Activated CD8-positive, alpha-beta T cell treated with anti-CD3 and anti-CD28 coated beads for 36 hours (primary cell): ENCODE data around the gene TMEM239. TPM values are rescaled to one million over a fixed set of nuclear protein-coding genes. Genes with fewer than 3 reads are reported as not detected.
"Not testable (repeated sequence)": the region's sequence is repeated elsewhere in the genome, so short reads cannot be mapped to it uniquely, and the experiment has no call there.

Experiments used
- ATAC-seq: fragments of 200-7000 bp; cut with Tn5 transposase; one replicate; pipeline ENCODE4 v1.10.0; 2021; ENCODE audit warnings: mild to moderate bottlenecking, moderate library complexity
- CTCF ChIA-PET: fragments of 350-600 bp; sonication (Branson Sonifier 250); formaldehyde crosslinking; loops from one replicate; lab custom pipeline; 2021; ENCODE audit warnings: antibody characterized with exemption; lab: Charles Lee
- POLR2A ChIA-PET: fragments of 350-600 bp; sonication (Branson Sonifier 250); formaldehyde crosslinking; loops from one replicate; lab custom pipeline; 2021; ENCODE audit warnings: antibody characterized with exemption; lab: Charles Lee
- DNase-seq: peaks from one replicate; pipeline ENCODE4 v3.0.0-alpha.2; 2020
- H3K27ac Mint-ChIP-seq: one replicate; pipeline ENCODE4 v1.8.0; 2021; ENCODE audit warnings: mild to moderate bottlenecking, mixed read lengths
- H3K27me3 Mint-ChIP-seq: one replicate; pipeline ENCODE4 v1.8.0; 2021; ENCODE audit warnings: mixed read lengths
- H3K36me3 Mint-ChIP-seq: one replicate; pipeline ENCODE4 v1.8.0; 2021; ENCODE audit warnings: low read depth, mixed read lengths
- H3K4me1 Mint-ChIP-seq: one replicate; pipeline ENCODE4 v1.8.0; 2021; ENCODE audit warnings: low read depth, mixed read lengths
- H3K4me3 Mint-ChIP-seq: one replicate; pipeline ENCODE4 v1.8.0; 2021; ENCODE audit warnings: mild to moderate bottlenecking, moderate library complexity, mixed read lengths
- H3K9me3 Mint-ChIP-seq: one replicate; pipeline ENCODE4 v1.8.0; 2021; ENCODE audit warnings: mixed read lengths
- intact Hi-C: fragments of 100-400 bp; cut with micrococcal nuclease; formaldehyde crosslinking; loops from one replicate; pipeline ENCODE4 v1.10.0; 2022
- total RNA-seq, 2 experiments: library from RNA; stranded (reverse); gene quantifications; one replicate each; pipeline ENCODE4 v1.2.3, GENCODE V29; 2021
- TF ChIP-seq, protein P1 (sequence below): fragments of 200-600 bp; IDR thresholded peaks from one replicate; pipeline ENCODE4 v1.8.0; 2022; ENCODE audit warnings: antibody characterized with exemption, mild to moderate bottlenecking

Gene TMEM239
- total RNA-seq, 2 experiments from 2014 or later = not detected

DNA sequence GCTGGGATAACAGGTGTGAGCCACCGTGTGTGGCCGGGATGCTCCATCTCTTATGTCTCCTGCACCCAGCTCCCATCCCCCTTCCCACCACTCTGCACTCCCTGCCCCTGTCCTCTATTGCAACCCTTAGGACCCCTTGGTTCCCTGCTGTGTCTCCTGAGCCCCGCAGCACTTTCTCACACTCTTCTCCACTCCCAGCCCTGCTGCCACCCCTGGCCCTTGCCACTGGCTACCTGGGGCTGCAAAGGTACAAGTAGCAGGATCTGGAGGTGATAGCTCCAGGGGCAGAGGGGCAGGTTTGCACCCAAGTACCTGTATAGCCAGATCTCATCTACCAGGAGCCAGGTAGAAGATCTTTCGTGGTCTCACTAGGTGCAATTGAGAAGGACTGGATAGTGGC, 9.1 kb upstream of the TMEM239 start:
- H3K27me3 Mint-ChIP-seq = peaks cover 32% of the 10 kb centered on the region
- no peak for ATAC-seq
- H3K4me3 Mint-ChIP-seq = no peak overlapping the region
- no peak overlapping the region for H3K27ac Mint-ChIP-seq
- ChIA-PET CTCF (no interaction called here), POLR2A (no interaction called here)
- no peaks in the 10 kb centered on the region for H3K4me1 Mint-ChIP-seq
- DNase-seq = no peak
- no peaks in the 10 kb centered on the region for H3K36me3 Mint-ChIP-seq
- H3K9me3 Mint-ChIP-seq = peaks cover 3% of the 10 kb centered on the region
- TF ChIP-seq, protein P1, sequence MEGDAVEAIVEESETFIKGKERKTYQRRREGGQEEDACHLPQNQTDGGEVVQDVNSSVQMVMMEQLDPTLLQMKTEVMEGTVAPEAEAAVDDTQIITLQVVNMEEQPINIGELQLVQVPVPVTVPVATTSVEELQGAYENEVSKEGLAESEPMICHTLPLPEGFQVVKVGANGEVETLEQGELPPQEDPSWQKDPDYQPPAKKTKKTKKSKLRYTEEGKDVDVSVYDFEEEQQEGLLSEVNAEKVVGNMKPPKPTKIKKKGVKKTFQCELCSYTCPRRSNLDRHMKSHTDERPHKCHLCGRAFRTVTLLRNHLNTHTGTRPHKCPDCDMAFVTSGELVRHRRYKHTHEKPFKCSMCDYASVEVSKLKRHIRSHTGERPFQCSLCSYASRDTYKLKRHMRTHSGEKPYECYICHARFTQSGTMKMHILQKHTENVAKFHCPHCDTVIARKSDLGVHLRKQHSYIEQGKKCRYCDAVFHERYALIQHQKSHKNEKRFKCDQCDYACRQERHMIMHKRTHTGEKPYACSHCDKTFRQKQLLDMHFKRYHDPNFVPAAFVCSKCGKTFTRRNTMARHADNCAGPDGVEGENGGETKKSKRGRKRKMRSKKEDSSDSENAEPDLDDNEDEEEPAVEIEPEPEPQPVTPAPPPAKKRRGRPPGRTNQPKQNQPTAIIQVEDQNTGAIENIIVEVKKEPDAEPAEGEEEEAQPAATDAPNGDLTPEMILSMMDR = no peak
- intact Hi-C loops = no loop called here

DNA sequence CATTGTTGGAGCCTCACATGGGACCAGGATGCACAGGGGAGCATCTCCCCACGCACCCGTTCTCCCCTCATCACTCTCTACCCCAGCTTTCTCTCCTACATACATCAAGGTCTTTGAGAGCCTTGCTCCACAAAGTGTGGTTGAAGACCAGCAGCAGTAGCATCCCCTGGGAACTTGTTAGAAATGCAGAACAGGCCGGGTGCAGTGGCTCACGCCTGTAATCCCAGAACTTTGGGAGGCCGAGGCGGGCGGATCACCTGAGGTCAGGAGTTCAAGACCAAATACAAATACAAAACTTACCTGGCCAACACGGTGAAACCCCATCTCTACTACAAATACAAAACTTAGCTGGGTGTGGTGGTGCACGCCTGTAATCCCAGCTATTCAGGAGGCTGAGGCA, 8.2 kb upstream of the TMEM239 start:
- CTCF ChIA-PET, ATAC-seq, DNase-seq, H3K27ac Mint-ChIP-seq, H3K9me3 Mint-ChIP-seq, H3K4me1 Mint-ChIP-seq, intact Hi-C loops, POLR2A ChIA-PET, H3K36me3 Mint-ChIP-seq, H3K4me3 Mint-ChIP-seq: not testable (repeated sequence)
- peaks cover 30% of the 10 kb centered on the region for H3K27me3 Mint-ChIP-seq

- Mint-ChIP-seq H3K36me3 (no peaks in the 10 kb centered on the region), H3K9me3 (peaks cover 6% of the 10 kb centered on the region), H3K4me3 (no peak overlapping the region), H3K27ac (no peak overlapping the region), H3K27me3 (peaks cover 24% of the 10 kb centered on the region), H3K4me1 (no peaks in the 10 kb centered on the region)
- TF ChIP-seq, protein P1 = no peak
- no peak for DNase-seq
- intact Hi-C loops = no loop called here
- ChIA-PET POLR2A (no interaction called here), CTCF (no interaction called here)
- ATAC-seq = no peak
Measured at GRCh38 chr20:2809690-2810089, 6.5 kb upstream of the TMEM239 start.

GRCh38 chr20:2812189-2812588, 4.0 kb upstream of the TMEM239 start:
- TF ChIP-seq, protein P1 = no peak
- ChIA-PET CTCF (interaction anchor here (0.7 to 1.1 kb wide), 3 partner anchors 69 to 127 kb away, joined by 3 to 5 read pairs (median 4); no protein-coding TSS in a partner anchor), POLR2A (interaction anchor here (1.1 kb wide), 1 partner anchor 9 kb away, joined by 3 read pairs; no protein-coding TSS in a partner anchor)
- H3K4me3 Mint-ChIP-seq = no peak overlapping the region
- DNase-seq (no peak), ATAC-seq (no peak)
- no peaks in the 10 kb centered on the region for H3K4me1 Mint-ChIP-seq
- peaks cover 6% of the 10 kb centered on the region for H3K9me3 Mint-ChIP-seq
- intact Hi-C loops = no loop called here
- H3K27ac Mint-ChIP-seq = no peak overlapping the region
- H3K36me3 Mint-ChIP-seq = no peaks in the 10 kb centered on the region
- peaks cover 15% of the 10 kb centered on the region for H3K27me3 Mint-ChIP-seq

DNA sequence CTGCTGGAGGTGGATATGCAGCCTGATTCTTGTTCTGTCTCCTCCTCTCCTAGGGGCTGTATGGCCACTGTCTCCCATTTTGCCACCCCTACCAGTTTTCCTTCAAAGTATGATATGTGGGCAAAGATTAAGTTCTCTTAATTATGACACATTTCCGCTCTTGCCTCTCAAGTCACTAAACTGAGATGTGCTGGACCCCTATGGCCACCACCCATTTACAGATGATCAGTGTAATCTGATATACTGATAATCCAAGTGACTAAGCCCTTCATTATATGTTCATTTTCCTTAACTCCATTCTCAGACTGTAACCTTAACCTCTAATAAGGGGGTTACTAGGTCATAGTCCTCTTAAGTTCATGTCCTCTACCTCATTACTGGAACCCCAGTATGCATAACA, 2.1 kb upstream of the TMEM239 start:
- POLR2A ChIA-PET = no interaction called here

More for the DNA sequence above, 2.1 kb upstream of the TMEM239 start:
- Mint-ChIP-seq H3K27ac (no peak overlapping the region), H3K9me3 (peaks cover 6% of the 10 kb centered on the region), H3K27me3 (peaks cover 16% of the 10 kb centered on the region), H3K4me1 (no peaks in the 10 kb centered on the region), H3K4me3 (no peak overlapping the region), H3K36me3 (no peaks in the 10 kb centered on the region)
- CTCF ChIA-PET = no interaction called here
- DNase-seq = no peak
- no peak for ATAC-seq
- TF ChIP-seq, protein P1 = no peak
- intact Hi-C loops = no loop called here
